Prostate gland (tissue), 2 donors: ENCODE data around the gene ARHGAP19.

Experiments used
- CTCF ChIP-seq, 4 experiments: fragments of 200-600 bp in 2 of 4; fragments of 450-650 bp in 2 of 4; sonication (generic) in 2 of 4; IDR thresholded peaks; 1 replicate in 3 of 4; 2 replicates in 1 of 4; pipeline ENCODE4 v1.5.1; 2016 to 2019; ENCODE audit warnings: antibody characterized with exemption in 4 of 4, mild to moderate bottlenecking in 2 of 4, moderate library complexity in 2 of 4
- POLR2AphosphoS5 ChIP-seq: sonication (generic); formaldehyde crosslinking; IDR thresholded peaks from one replicate; pipeline ENCODE4 v1.6.1; 2017; ENCODE audit warnings: antibody characterized with exemption

GRCh38 chr10:97215619-97216260 is 76.7 kb downstream of the ARHGAP19 start:
- TF ChIP-seq CTCF (IDR thresholded peaks at IDR 0.05) (no peak), POLR2AphosphoS5 (no peak)
